ENCODE results near the gene AARS2. TPM values are rescaled to one million over a fixed set of nuclear protein-coding genes. Genes with fewer than 3 reads are reported as not detected.
"Not testable (repeated sequence)": the region's sequence is repeated elsewhere in the genome, so short reads cannot be mapped to it uniquely, and the experiment has no call there.

Gene AARS2
- total RNA-seq, 2 experiments from 2014 or later: 19.4 to 20.5 TPM

DNA sequence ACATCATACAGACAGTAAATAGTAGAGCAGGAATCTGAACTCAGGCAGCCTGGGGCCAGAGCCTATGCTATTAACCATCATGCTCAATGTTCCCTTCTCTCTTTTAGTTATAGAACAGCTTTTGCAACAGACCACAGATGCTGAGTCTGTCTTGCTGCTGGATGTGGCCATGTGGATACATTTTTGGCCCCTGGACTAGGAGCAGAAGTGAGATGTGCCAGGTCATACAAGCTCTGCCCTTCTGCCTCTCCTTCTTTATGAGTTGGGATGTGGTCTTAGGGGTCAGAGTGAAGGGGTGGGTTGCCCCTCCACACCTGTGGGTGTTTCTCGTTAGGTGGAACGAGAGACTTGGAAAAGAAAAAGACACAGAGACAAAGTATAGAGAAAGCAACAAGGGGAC, 14.6 kb upstream of the AARS2 start:
- DNase-seq (no peak), ATAC-seq (no peak)
- Mint-ChIP-seq H3K4me1 (ENCODE audit: low read depth) (no peaks in the 10 kb centered on the region), H3K27ac (no peak overlapping the region), H3K4me3 (no peak overlapping the region), H3K9me3 (ENCODE audit: insufficient read depth) (no peaks in the 10 kb centered on the region), H3K36me3 (ENCODE audit: low read depth) (no peaks in the 10 kb centered on the region), H3K27me3 (ENCODE audit: low read depth) (peaks cover 30% of the 10 kb centered on the region)
- ChIA-PET CTCF (interaction anchor here (1.0 to 2.9 kb wide), 2 partner anchors 11 to 15 kb away, joined by 4 to 11 read pairs; partner anchors contain the start of gene AARS2), POLR2A (no interaction called here)

DNA sequence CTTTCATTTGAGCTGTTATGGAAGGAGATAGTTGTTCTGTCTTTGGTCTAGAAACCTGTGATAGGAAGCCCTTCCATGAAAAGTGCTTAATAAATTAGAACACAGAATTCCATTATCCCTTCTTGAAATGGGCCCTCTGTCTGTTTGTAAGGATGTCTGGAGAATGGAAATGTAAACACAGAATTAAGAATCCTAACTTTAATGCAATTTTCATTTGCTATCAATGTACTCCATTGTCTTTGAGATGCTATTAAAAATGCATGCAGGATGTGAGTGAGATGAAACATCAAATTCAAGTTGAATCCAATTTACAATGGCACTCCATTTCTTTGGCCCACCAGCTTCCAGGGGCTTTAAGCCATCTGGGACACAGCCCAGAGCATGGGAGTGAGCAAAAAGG, 13.9 kb upstream of the AARS2 start:
- H3K4me3 Mint-ChIP-seq: no peak overlapping the region
- ATAC-seq (no peak), DNase-seq (no peak)
- no peak overlapping the region for H3K27ac Mint-ChIP-seq
- no peaks in the 10 kb centered on the region for H3K9me3 Mint-ChIP-seq (ENCODE audit: insufficient read depth)
- peaks cover 32% of the 10 kb centered on the region for H3K27me3 Mint-ChIP-seq (ENCODE audit: low read depth)
- H3K36me3 Mint-ChIP-seq (ENCODE audit: low read depth): no peaks in the 10 kb centered on the region
- CTCF ChIA-PET: interaction anchor here (1.0 to 2.9 kb wide), 2 partner anchors 12 to 14 kb away, joined by 4 to 11 read pairs; partner anchors contain the start of gene AARS2
- no peaks in the 10 kb centered on the region for H3K4me1 Mint-ChIP-seq (ENCODE audit: low read depth)
- POLR2A ChIA-PET: no interaction called here

DNA sequence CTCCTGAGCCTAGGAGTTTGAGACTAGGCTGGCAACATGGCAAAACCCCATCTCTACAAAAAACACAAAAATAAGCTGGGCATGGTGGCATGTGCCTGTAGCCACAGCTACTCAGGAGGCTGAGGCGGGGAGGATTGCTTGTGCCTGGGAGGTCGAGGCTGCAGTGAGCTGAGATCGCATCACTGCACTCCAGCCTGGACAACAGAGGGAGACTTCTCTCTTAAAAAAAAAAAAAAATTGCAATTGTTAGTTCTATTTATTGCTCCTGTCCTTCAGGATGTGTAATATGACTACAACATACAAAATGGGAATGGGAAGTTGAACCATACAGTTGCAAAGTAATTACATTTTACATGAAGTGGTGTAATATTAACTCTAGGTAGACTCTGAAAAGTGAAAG, 8.1 kb upstream of the AARS2 start:
- no peak for DNase-seq
- H3K4me3 Mint-ChIP-seq: no peak overlapping the region
- H3K27me3 Mint-ChIP-seq (ENCODE audit: low read depth): peaks cover 24% of the 10 kb centered on the region
- ChIA-PET POLR2A (no interaction called here), CTCF (interaction anchor here (1.5 to 3.6 kb wide), 3 partner anchors 9 to 16 kb away, joined by 4 to 12 read pairs (median 6); partner anchors contain the start of gene AARS2)
- H3K27ac Mint-ChIP-seq: no peak overlapping the region
- no peak for ATAC-seq
- no peaks in the 10 kb centered on the region for H3K9me3 Mint-ChIP-seq (ENCODE audit: insufficient read depth)
- no peaks in the 10 kb centered on the region for H3K36me3 Mint-ChIP-seq (ENCODE audit: low read depth)
- H3K4me1 Mint-ChIP-seq (ENCODE audit: low read depth): no peaks in the 10 kb centered on the region

DNA sequence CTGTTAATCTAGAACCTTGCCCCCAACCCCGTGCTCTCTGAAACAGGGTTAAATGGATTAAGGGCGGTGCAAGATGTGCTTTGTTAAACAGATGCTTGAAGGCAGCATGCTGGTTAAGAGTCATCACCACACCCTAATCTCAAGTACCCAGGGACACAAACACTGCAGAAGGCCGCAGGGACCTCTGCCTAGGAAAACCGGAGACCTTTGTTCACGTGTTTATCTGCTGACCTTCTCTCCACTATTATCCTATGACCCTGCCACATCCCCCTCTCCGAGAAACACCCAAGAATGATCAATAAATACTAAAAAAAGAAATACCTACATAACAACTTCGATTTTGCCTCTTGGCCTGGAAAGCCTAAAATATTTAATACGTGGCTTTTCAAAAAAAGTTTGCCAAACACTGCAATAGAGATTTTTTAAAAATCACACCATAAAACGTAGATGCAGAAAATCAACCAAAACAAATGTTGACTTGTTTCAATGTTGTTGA, 4.0 kb upstream of the AARS2 start:
- H3K27me3 Mint-ChIP-seq (ENCODE audit: low read depth): peaks cover 21% of the 10 kb centered on the region
- H3K4me1 Mint-ChIP-seq (ENCODE audit: low read depth); H3K9me3 Mint-ChIP-seq (ENCODE audit: insufficient read depth); DNase-seq; CTCF ChIA-PET; POLR2A ChIA-PET; ATAC-seq; H3K36me3 Mint-ChIP-seq (ENCODE audit: low read depth); H3K27ac Mint-ChIP-seq; H3K4me3 Mint-ChIP-seq: not testable (repeated sequence)

DNA sequence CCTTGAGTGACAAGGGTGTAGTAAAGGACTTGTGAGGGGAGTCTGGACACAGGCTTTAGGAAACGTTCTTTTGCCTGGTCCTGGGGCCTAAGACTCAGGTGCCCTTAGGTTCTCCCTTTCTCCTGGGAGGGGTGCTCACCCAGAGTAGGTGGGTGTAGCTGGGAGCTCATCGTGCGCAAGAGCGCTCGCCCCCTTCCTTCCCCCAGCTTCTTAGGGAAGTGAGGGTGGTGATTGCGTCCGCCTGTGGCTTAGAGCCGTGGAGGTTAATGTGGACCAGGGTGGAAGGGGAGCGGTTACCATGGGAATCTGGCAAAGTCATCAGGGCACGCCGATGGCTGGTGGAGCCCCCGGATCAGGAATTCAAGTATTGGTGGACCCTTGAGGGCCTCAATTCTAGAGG, 3.3 kb upstream of the AARS2 start:
- CTCF ChIA-PET: no interaction called here
- POLR2A ChIA-PET: no interaction called here
- Mint-ChIP-seq H3K36me3 (ENCODE audit: low read depth) (peaks cover 2% of the 10 kb centered on the region), H3K27me3 (ENCODE audit: low read depth) (peaks cover 21% of the 10 kb centered on the region), H3K4me3 (no peak overlapping the region), H3K9me3 (ENCODE audit: insufficient read depth) (no peaks in the 10 kb centered on the region), H3K4me1 (ENCODE audit: low read depth) (peaks cover 13% of the 10 kb centered on the region), H3K27ac (no peak overlapping the region)
- ATAC-seq (no peak), DNase-seq (no peak)

DNA sequence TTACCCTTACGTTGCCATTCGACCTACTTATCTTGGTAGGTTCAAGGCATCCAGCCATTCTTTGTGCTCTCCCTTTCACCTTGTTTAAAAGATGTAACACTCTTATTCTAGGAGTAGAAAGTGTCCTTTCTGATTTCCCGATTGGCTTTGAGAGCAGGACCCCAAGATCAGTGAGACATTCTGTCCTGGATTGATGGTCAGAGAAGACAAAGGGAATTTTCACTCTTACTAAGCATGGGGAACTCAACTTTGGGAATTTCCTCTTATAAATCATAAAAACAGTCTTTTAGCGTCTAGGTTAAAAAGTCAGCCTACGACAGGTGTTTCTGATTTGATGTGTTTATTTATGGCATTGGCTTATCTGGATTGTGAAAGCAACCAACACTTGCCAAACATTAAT, 2.8 kb upstream of the AARS2 start:
- Mint-ChIP-seq H3K36me3 (ENCODE audit: low read depth) (peaks cover 3% of the 10 kb centered on the region), H3K9me3 (ENCODE audit: insufficient read depth) (no peaks in the 10 kb centered on the region), H3K4me1 (ENCODE audit: low read depth) (peaks cover 17% of the 10 kb centered on the region), H3K27ac (no peak overlapping the region), H3K27me3 (ENCODE audit: low read depth) (peaks cover 21% of the 10 kb centered on the region), H3K4me3 (no peak overlapping the region)
- no peak for ATAC-seq
- ChIA-PET POLR2A (no interaction called here), CTCF (interaction anchor here (5.8 kb wide), 1 partner anchor 47 kb away, joined by 49 read pairs; the partner anchor contains the start of gene TMEM151B)
- no peak for DNase-seq

DNA sequence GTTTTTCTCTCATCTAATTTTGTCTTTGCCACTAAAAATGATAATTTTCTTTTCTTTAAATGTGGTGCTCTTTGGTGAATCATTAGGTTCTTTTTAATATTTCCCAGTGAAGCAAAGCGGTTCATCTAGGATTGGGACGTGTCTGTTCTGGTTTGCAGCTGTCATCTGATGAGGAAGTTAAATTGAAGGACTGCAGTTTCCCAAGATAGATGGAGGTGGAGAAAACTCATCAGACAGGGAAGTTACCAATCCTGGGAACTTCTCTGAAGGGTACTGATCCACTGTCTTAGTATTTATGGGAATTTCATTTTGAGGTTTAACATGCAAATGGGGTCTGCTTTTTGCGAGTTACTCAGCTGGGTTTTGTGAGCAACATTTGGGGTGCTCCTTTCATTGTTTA, 2.4 kb upstream of the AARS2 start:
- peaks cover 7% of the 10 kb centered on the region for H3K36me3 Mint-ChIP-seq (ENCODE audit: low read depth)
- ChIA-PET CTCF (interaction anchor here (3.9 to 5.8 kb wide), 2 partner anchors 12 to 47 kb away, joined by 35 to 49 read pairs; partner anchors contain the start of gene TMEM151B), POLR2A (no interaction called here)
- no peak overlapping the region for H3K27ac Mint-ChIP-seq
- ATAC-seq (no peak), DNase-seq (no peak)
- peaks cover 20% of the 10 kb centered on the region for H3K27me3 Mint-ChIP-seq (ENCODE audit: low read depth)
- H3K9me3 Mint-ChIP-seq (ENCODE audit: insufficient read depth): no peaks in the 10 kb centered on the region
- H3K4me3 Mint-ChIP-seq: no peak overlapping the region
- H3K4me1 Mint-ChIP-seq (ENCODE audit: low read depth): peaks cover 17% of the 10 kb centered on the region

DNA sequence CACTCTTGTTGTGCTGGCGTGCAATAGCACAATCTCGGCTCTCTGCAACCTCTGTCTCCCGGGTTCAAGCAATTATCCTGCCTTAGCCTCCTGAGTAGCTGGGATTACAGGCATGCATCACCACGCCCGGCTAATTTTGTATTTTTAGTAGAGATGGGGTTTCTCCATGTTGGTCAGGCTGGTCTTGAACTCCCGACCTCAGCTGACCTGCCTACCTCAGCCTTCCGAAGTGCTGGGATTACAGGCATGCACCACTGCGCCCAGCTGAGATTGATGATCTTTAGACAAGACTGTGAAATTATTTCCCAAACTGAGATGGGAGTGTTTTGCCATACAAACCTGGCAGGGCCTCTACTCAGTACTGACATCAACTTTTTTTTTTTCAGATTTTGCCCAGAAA, 1.5 kb upstream of the AARS2 start:
- ATAC-seq; POLR2A ChIA-PET; H3K4me3 Mint-ChIP-seq; H3K9me3 Mint-ChIP-seq (ENCODE audit: insufficient read depth); DNase-seq; H3K27ac Mint-ChIP-seq: not testable (repeated sequence)
- Mint-ChIP-seq H3K4me1 (ENCODE audit: low read depth) (peaks cover 17% of the 10 kb centered on the region), H3K27me3 (ENCODE audit: low read depth) (peaks cover 13% of the 10 kb centered on the region), H3K36me3 (ENCODE audit: low read depth) (peaks cover 14% of the 10 kb centered on the region)
- CTCF ChIA-PET: interaction anchor here (1.3 to 5.8 kb wide), 5 partner anchors 12 to 46 kb away, joined by 5 to 49 read pairs (median 20); partner anchors contain the start of gene TMEM151B

DNA sequence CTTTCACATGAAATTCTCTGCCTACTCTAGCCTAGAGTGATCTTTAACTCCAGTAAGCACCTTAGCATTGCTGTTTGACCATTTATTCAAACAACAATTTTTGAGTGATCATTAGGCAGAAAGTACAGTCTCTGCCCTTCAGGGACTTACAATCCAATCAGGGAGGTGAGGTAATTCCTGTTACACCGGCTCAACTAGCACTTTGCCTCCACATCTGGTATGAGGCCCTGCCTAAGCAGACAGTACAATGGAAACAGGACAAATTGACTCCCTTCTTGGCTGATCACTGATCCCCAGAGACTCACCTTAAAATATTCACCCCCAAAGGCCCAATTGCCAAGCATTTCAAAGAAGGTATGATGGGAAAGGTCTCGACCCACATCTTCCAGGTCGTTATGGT, 1.4 kb downstream of the AARS2 start:
- peaks cover 24% of the 10 kb centered on the region for H3K36me3 Mint-ChIP-seq (ENCODE audit: low read depth)
- peaks cover 17% of the 10 kb centered on the region for H3K4me1 Mint-ChIP-seq (ENCODE audit: low read depth)
- H3K27me3 Mint-ChIP-seq (ENCODE audit: low read depth): no peaks in the 10 kb centered on the region
- no peak for ATAC-seq
- peak overlapping the region; percentile 98 for H3K4me3 Mint-ChIP-seq
- no peak for DNase-seq
- ChIA-PET CTCF (interaction anchor here (0.8 to 5.8 kb wide), 8 partner anchors 9 to 55 kb away, joined by 3 to 49 read pairs (median 6); partner anchors contain the start of gene TMEM151B), POLR2A (interaction anchor here (1.5 to 1.7 kb wide), 2 partner anchors 10 to 15 kb away, joined by 3 to 5 read pairs; no protein-coding TSS in a partner anchor)
- no peaks in the 10 kb centered on the region for H3K9me3 Mint-ChIP-seq (ENCODE audit: insufficient read depth)
- no peak overlapping the region for H3K27ac Mint-ChIP-seq

DNA sequence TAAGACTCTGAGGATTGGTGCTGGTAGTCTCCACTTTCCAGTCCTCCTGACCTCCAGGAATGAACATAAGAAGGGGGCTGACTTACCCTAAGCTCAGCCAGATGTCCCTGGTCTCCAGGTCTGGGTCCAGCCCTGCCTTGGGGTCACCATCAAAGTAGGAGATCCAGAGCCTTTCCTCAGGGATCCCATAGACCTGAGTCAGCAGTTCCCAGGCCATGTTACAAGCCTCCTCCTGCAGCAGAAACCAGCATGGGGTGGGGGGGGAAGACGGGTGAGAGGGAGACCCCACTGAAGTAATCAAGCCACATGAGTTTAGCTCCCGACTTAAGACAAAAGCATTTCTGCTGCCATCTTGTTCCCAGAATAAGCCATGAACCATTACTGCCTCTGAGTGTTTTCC, 1.8 kb downstream of the AARS2 start:
- H3K36me3 Mint-ChIP-seq (ENCODE audit: low read depth): peaks cover 24% of the 10 kb centered on the region
- no peak for DNase-seq
- no peak overlapping the region for H3K27ac Mint-ChIP-seq
- no peaks in the 10 kb centered on the region for H3K27me3 Mint-ChIP-seq (ENCODE audit: low read depth)
- no peak for ATAC-seq
- ChIA-PET CTCF (interaction anchor here (0.8 to 5.8 kb wide), 4 partner anchors 8 to 55 kb away, joined by 3 to 49 read pairs (median 20); partner anchors contain the start of gene TMEM151B), POLR2A (interaction anchor here (0.7 to 1.5 kb wide), 2 partner anchors 10 to 40 kb away, joined by 3 read pairs; no protein-coding TSS in a partner anchor)
- peak overlapping the region; percentile 19 for H3K4me3 Mint-ChIP-seq
- H3K9me3 Mint-ChIP-seq (ENCODE audit: insufficient read depth): no peaks in the 10 kb centered on the region
- H3K4me1 Mint-ChIP-seq (ENCODE audit: low read depth): peaks cover 17% of the 10 kb centered on the region

DNA sequence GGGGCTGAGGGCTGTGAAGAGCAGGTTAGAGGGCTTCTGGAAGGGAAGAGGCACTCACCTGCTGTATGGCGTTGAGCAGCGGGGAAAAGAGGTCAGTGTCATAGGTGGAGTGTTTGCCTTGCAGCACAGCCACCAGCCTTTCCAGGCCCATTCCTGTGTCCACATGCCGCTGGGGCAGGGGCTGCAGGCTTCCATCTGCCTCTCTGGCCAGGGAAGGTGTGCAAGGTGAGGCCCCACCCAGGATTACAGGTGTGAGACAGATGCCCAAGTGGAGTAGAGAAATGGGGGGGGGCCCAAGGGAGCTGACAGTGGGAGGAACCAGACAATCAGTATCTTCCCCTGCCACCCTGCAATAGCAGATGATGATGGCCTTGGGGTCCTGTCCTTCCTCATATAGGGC, 2.9 kb downstream of the AARS2 start:
- CTCF ChIA-PET: interaction anchor here (5.8 kb wide), 1 partner anchor 41 kb away, joined by 49 read pairs; the partner anchor contains the start of gene TMEM151B
- peaks cover 29% of the 10 kb centered on the region for H3K36me3 Mint-ChIP-seq (ENCODE audit: low read depth)
- POLR2A ChIA-PET: interaction anchor here (0.7 kb wide), 1 partner anchor 39 kb away, joined by 3 read pairs; no protein-coding TSS in a partner anchor
- no peak for ATAC-seq
- H3K4me3 Mint-ChIP-seq: no peak overlapping the region
- DNase-seq: no peak
- H3K9me3 Mint-ChIP-seq (ENCODE audit: insufficient read depth): no peaks in the 10 kb centered on the region
- no peak overlapping the region for H3K27ac Mint-ChIP-seq
- peaks cover 21% of the 10 kb centered on the region for H3K4me1 Mint-ChIP-seq (ENCODE audit: low read depth)
- H3K27me3 Mint-ChIP-seq (ENCODE audit: low read depth): no peaks in the 10 kb centered on the region

DNA sequence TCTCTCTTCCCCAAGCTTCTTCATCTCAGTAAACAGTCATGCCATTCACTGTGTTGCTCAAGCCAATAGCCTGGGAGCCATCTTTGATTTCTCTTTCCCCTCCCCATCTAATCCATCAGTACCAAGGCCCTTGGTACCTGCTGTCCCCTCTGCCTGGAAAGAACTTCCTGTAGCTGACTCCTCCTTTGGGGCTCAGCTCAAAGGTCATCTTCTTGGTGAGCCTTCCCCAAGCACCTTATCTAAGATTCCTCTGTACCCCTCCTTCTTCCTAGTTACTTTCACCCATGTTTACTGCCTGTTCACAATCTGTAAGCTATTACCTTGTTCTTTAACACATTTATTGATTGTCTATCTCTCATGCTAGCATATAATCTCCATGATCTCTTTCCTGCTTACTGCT, 3.5 kb downstream of the AARS2 start:
- Mint-ChIP-seq H3K27ac (no peak overlapping the region), H3K4me3 (no peak overlapping the region), H3K36me3 (ENCODE audit: low read depth) (peaks cover 31% of the 10 kb centered on the region), H3K27me3 (ENCODE audit: low read depth) (no peaks in the 10 kb centered on the region), H3K4me1 (ENCODE audit: low read depth) (peaks cover 21% of the 10 kb centered on the region), H3K9me3 (ENCODE audit: insufficient read depth) (no peaks in the 10 kb centered on the region)
- DNase-seq (no peak), ATAC-seq (no peak)
- ChIA-PET POLR2A (no interaction called here), CTCF (interaction anchor here (0.8 to 1.6 kb wide), 3 partner anchors 11 to 52 kb away, joined by 3 to 10 read pairs (median 4); partner anchors contain the start of gene SLC35B2)

Data from activated CD8-positive, alpha-beta T cell treated with anti-CD3 and anti-CD28 coated beads, Interleukin-2, amount 10 ng/mL, durations not matched to agents 7 days and 5 days (primary cell).